ENCODE measurements around the gene CAPZB.

CAPZB gene

DNA sequence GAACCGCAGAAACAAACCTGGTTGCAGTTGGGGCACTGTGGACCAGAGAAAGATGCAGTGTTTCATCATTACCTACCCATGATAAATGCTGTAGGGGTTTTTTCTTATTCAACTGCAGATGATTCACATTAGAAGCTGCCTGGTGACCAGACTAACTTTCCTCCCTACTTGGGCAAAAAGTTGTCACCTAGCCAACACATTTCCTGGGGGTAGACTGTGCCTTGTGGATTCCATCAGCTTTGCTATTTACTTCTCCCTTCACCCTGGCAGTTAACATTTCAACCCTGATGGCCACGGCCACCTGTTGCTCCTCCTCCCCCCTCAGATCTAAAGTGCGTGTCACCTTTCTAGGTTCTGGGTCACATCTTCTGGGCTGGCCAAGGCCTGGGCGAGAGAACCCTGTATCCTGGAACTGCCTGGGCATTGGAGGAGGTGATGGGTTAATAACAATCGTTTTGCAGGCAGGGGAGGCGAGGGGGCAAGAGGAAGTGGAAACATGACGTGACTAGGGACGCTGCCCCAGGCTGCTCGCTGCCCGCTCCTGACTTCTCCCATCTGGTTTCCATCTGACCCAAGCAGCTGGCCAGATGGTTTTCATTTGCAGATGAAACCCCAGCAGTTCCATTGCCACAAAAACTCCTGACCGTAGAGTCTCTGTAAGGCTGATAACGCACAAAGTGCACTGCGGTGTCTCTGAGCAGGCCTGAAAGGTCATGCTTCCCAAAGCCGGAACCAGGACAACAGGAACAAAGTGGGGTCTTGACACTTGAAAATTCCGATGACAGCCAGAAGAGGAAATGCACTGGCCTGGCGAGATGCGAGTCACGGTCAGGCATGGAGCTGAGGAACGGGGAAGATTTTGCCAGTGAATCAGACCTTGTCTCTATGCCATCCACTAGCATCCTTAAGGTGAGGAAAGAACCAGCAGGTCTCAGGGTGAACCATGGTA, 36.6 kb downstream of the CAPZB start:
- no peak for DNase-seq (ENCODE audit: low spot score)

DNA sequence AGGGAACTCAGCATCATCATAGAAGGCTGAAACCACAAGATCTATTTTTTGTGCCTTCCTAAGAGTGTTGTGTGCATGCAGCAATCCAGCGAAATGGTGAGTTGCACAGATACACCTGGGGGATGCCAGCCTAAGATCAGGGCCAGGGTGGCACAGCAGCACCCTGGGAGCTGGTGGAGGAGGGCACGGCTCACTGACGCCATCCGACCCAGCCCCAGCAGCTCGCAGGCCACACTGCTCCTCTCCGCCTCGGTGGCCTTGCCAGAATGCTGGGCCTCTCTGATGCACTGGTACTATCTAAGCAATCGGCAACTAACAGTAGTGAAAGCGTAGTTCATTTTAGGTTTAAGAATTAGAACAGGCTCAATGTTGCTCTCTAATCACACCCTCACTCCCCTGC, 37.8 kb downstream of the CAPZB start:
- DNase-seq (ENCODE audit: low spot score) = no peak

DNA sequence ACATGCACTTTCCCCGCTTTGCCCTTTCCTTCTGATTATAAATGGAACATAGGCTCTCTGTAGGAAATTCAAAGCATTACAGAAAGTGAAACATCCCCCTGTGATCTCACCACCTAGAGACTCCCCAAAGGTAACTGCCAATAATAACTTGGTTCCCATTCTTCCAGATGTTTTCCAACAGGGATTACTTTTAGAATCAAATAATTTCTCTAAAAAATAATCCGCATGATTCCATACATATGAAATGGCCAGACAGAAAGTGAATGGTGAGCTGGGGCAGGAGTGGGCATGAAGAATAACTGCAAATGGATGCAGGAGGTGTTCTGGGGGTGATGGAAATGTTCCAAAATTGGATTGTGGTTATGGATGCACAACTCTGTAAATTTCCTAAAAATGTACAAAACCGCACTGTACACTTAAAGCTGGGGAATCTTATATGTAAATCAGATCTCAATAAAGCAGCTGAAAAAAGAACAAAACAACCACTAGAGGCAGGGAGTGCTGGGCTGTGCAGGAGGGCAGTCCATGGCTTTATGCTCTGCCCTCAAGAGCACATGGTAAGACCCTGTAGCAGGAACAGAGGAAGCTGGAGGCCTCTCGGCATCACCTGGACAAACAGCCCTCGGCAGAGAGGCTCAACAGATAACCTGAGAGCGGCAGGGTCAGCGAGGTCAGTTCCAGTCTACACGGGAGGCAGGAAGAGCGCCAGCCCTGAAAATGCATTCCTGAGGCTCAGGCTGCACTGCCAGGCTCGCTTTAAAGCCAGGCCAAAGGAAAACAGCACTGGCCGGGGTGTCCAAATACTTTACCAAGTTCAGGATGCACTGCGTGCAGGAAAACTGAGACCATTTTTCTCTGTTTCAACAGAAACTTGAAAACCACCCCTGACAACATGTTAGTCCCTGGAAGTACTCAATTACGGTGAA, 39.7 kb downstream of the CAPZB start:
- DNase-seq (ENCODE audit: low spot score) = no peak

DNA sequence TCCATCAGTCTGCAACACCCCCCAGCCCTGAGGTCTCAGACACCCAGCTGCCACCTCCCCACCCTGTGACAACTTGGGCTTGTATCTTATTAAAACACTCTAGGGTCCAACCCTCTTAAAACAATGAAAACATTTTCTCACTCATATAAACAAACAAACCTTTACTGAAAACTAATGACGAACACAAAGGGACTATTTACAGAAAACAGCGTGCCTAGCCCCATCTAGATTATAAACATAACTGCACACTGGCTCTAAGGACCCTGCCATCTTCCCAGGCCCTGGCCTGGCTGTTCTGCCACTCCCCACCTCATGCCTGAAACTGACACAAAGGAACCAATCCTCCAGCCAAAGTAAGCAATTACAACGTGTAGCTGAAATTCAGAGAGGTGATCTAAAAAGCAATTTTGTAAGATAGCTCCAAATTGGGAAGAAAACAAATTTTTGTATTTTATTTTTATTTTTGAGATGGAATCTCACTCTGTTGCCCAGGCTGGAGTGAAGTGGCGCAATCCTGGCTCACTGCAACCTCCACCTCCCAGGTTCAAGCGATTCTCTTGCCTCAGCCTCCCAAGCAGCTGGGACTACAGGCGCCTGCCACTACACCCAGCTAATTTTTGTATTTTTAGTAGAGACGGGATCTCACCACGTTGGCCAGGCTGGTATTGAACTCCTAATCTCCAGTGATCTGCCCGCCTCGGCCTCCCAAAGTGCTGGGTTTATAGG, 40.9 kb downstream of the CAPZB start:
- no peak for DNase-seq (ENCODE audit: low spot score)

DNA sequence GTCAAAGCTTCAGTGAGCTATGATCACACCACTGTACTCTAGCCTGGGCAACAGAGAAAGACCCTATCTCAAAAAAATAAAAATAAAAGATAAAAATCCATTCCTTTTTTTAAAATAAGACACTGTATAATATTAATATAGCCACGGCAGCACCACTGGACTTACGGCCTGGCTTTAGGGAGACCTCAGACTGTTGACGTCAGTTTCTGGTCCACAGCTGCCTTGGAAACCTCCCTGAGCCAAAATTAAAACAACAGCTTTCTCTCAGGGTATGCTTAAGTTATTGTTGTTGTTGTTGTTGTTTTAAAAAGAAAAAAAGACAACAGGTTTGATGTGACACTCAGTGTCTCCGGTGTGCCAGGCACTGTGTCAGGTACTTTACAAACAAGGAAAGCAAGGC, 42.0 kb downstream of the CAPZB start:
- no peak for DNase-seq (ENCODE audit: low spot score)

DNA sequence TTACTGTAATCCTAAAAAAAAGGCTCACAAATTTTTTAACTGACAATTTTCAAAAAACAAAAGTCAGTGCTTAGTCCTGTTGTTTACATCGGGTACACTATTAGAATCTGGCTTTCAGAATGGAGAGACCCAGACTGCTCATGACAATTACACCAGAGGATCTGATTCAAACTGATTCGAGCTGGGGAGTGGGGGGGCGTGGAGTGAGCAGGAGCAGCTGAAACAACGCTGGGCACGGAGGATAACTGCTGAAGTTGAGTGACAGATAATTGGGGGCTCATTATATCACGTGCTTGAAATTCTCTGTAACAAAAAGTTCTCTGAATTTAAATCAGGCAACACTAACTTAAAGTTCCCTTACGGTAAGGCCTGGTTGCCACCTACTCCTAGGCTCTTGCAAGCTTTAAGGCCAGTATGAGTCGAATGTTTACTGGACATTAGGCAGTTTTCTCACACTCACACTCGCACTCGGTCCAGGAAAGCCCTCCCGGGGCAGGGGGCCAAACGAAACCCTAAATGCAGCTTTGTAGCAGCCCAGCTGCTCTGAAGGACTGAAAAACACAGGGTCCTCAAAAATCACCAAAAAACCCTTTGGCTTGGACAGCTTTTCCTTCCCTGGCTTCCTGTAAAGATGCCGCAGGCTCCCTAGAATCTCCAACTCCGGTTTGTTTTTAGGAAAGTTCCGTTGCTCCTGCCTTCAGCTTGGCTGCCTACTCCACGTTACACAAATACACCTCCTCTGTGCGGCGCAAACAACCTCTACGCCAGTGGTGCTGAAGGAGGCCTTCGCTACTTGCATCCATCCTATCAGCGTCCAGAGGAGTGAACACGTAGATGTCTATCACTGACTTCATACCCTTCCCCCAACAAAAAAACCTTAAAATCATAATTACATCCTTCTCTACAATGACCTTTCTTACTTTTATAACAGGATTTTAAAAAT, 42.9 kb downstream of the CAPZB start:
- DNase-seq (ENCODE audit: low spot score) = no peak

DNA sequence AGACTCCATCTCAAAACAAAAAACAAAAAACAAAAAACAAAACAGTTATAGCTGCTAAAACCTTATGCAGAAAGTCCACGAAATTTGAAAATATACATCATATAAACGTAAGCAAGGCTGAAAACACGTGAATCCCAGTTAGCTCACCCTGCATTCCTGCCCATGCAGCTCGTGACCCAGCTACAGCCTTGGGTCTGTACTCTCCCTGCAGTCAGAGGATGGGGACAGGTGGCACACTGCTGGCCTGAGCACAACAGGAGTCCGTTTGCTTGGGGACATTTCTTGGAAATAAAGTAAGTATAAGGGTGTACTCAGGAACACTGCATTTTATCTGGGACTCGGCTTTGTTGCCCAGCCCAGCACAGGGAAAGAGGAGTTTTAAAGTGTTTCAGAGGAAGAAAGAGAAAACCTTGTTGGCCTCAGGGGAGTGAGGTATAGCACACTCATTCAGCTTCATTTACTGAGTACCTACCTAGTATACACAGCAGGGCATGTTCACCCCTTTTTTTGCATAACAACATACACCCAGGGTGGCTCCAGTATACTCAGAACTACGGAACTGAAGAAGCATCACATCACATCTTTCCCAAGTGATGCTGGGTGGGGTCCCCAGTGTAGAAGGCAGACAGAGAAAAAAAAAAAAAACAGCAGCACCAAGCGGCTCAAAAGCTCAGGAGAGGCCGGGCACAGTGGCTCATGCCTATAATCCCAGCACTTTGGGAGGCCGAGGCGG, 44.1 kb downstream of the CAPZB start:
- no peak for DNase-seq (ENCODE audit: low spot score)

DNA sequence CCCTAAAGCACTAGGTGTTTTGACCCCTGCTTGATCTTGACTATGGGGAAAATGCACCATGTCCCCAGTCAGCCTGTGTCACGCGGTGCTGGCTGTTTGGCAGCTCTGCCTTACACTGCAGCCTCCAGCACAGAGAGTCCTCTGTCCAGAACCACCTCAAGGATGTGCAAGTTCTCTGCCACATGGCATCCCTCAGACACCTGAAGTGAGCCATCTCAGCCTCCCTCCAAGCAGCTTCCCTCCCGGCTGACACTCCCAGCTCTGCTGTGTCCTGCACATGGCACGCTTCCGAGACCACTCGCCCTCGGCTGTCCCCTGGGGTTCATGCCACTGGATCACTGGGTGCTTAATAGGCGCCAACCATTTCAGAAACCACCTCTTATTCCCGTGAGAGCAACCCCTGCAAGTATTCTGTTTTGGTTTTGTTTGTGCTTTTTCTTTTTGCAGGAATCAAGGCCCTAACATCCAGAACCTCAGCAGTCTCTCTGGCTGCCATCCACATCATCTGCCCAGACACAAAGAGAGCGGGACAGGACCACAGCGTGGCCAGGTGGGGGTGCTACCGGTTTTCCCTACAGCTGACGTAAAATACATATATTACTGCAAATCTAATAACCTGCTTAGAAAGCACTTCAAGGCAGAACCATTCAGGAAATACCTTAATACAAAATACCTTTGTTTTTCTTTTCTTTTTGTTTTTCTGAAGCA, 45.7 kb downstream of the CAPZB start:
- no peak for DNase-seq (ENCODE audit: low spot score)

DNA sequence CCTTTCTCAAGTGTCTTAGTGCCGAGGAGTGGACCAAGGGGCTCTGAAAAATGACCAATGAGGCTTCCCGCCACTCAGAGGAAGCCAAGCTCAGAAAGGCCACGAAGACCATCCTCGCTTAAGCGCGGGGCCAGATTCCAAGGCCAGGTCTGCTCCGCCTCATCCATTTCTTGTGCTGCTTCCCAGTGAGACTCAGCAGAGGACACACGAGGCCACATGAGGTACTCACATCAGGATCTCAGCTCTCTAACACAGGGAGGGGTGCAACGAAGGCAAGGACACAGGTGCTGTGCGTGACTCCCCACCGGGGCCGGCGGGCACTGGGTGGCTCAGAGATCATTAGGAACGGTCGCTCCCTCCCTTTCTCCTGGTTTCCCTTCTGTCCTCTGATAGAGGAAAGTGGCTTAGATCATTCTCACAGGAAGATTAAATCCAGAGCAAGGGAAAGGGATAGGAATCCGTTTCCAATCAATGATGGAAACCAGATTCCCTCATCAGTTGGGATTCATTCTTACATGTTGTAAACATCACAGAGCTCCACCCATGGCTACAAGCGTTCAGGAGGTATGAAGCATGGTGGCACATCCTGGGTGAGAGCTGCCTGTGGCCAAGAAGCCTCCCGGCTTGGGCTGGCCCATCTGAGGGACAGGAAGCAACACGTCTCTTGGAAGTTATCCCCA, 46.7 kb downstream of the CAPZB start:
- DNase-seq (ENCODE audit: low spot score) = no peak

DNA sequence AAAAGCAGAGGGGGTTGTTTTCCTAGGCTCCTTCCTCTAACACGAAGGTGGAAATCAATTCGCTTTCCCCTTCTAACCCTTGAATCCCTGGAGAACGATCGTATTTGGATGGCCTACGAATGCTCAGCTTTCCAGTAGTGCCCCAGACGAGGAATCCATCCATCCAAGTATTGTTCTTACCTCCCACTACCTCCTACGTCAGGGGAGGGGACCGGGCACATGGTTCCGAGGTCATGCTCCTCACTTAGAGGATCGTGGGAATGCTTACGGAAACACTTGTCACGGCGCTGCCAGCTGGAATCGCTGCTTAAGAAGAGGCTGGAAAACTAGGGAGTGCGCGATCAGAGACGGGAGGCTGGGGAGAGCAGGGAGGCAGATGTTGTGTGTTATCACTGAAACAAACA, 47.4 kb downstream of the CAPZB start:
- no peak for DNase-seq (ENCODE audit: low spot score)

DNA sequence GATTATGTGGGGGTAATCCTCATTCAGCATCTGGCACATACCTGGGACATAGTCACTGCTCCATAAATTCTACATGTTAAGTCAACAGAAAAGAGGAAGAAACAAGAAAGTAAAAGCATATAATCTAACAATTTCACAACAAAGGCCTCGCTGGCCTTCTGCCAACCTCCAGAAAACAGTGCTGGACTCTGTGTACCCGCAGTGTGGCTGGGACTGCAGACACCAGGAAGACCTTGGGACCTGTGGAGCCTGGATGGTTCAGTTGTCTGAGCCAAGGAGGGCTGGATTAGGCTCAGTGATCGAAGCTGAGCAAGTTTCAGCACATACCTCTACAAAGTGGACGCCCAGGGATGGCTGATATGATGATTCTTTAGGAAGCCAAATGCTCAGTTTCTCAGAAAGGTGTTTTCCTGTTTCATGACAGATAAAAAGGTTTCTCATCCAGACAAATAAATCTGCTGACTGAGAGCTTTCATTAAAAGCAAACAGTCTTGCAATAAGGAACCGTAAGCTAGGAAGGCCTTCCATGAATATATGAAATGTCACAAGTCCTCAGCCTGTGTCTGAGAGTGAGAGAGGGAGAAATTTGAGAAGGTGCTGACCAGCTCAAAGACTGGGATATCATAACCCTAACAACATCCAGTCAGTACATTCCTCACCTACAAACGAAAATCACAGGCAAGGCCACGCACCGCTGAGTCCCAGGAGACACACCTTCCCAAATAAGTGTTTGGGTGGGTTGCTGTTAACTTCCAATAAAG, 48.4 kb downstream of the CAPZB start:
- no peak for DNase-seq (ENCODE audit: low spot score)

DNA sequence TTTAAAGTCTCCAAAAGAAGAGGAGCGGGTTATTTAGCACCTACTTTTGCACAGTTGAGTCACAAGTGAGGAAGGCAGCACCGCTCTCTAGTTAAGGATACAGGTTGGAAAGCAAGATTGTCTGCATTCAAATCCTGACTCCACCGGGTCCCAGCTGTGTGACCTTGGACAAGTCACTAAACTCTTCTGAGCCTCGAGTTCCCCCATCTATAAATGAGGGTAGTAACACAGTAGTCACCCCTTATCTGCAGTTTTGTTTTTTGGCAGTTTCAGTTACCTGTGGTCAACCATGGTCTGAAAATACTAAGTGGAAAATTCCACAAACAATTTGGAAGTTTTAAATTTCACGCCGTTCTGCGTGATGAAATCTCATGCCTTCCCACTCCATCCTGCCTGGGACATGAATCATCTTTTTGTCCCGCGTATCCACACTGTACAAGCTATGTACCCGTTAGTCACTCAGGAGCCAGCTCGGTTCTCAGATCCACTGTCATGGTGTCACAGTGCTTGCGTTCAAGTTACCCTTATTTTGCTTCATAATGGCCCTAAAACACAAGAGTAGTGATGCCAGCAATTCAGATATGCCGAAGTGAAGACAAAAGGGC, 49.4 kb downstream of the CAPZB start:
- no peak for DNase-seq (ENCODE audit: low spot score)

DNA sequence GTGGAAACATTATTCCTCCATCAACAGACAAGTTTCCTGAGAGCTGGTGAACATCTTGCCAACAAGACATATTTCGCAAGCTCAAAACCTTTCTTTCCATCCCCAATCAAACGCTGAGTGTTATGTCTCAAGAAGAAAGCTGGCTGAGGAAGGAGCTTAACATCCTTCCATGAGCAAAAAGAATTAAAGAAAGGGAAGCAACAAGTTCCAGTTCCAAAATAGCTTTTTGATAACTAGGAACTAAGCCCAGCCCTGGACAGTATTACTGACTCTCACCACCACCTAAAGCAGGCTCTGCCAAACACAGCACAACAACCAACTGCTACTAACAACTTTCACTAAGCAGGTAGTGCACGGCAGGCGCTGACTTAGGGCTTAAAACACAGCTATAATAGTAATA, 50.2 kb downstream of the CAPZB start:
- DNase-seq (ENCODE audit: low spot score) = no peak

DNA sequence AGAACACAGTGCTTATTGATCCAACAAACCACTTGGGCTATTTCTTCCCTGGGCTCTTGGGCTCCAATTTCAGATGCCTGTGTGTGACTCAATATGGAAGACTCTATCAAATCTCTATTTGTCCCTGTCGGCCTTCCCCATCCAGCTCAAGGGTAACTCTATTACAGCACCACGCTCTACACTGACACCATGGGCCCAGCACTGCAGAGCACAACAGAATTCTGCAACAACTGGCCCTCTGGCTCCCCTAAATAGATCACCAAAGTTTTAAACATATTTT, 51.7 kb downstream of the CAPZB start:
- DNase-seq (ENCODE audit: low spot score) = no peak

DNA sequence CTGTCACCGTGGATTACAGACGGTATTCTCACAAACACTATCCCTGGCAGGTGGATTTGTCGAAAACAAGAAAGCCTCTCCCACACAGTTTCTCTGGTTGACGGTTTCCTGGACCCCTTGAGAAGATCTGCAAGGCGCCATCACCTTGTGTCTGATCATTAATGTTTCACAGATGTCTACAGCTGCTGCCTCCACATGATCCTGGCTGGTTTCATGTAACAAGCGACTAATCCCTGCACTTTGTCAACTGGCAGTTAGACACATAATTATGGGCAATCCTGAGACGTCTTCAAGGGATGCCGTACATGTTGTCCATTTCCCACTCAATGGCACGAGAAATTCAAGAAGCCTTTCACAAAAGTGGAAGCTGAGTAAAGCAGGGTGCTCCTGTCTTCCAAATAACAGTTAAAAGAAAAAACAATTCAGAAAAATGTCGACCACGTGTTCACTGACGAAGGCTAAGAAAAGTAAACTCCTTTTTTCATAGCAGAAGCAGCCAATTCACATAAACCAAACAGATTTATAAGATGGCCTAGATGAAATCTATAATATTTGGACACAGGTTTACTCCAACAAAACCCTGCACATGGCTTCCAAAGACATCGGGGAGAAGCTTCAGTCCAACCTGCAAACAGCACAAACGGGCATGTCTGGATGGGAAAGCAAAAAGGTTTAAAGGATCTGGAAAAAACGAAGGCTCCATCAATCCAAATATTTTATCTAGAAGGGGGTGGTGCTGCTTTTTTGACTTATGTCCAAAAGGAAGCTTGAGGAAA, 52.2 kb downstream of the CAPZB start:
- DNase-seq (ENCODE audit: low spot score) = no peak

DNA sequence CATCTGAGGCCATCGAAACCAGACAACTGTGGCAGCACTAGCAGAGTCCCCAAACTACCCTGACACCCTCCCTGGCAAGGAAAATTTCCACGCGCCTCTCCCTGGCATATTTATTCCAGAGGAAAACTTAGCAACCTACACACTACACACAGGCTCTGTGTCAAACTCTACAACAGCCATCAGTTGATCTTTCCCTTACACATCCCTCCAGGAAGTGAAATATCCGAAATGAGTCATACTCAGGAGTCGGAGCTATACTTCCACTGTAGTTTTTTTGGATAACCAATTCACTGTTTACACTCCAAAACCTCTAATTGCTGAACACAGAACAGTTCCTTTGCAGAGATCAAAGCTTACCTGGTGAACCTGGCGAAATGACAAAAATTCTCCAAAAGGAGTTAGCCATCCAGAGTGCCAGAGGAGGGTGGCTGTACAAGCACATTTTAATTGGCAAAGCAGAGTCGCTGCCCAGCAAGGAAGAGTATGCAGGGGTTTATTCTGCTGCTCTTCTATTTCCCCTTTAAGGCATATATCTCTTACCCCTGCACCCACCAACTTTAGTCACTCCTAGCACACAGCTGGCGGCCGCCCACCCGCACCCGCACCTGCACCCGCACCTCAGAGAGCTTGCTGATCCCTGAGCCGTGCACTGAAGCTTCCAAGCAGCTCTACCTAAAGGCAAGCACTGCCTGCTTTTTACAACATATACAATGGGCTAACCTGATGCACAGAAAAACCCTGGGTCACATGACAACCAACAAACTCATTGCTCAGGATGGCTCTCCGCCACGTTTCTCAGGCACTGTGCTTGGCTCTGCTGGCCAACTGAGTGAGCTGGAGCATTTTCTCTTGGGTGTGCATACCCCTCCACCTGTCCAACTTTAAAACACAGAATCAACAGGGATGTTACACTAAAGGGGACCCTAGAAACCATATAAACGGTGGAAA, 54.9 kb downstream of the CAPZB start:
- DNase-seq (ENCODE audit: low spot score) = no peak

All from left forelimb (tissue), 1 donor.